Liver (tissue), 3 donors: ENCODE measurements around the gene GPHA2.

Experiments
- CTCF ChIP-seq: fragments of 150-350 bp; IDR thresholded peaks from 2 replicates; pipeline ENCODE4 v1.5.1; 2017; ENCODE audit warnings: improper control_type of control experiment, low read depth, low read length; ENCODE audit not compliant: missing input control
- EGR1 ChIP-seq, 2 donors: IDR thresholded peaks; 2 replicates each; pipeline ENCODE4 v1.6.1; 2016 to 2018; ENCODE audit warnings: antibody characterized with exemption in 2 of 2, low read depth in 2 of 2
- JUND ChIP-seq, 2 donors: IDR thresholded peaks; 2 replicates each; pipeline ENCODE4 v1.6.1; 2016; ENCODE audit warnings: antibody characterized with exemption in 2 of 2
- MAX ChIP-seq: IDR thresholded peaks from 2 replicates; pipeline ENCODE4 v1.6.1; 2016; ENCODE audit warnings: antibody characterized with exemption
- RAD21 ChIP-seq, 2 donors: IDR thresholded peaks; 2 replicates each; pipeline ENCODE4 v1.6.1; 2016; ENCODE audit warnings: antibody characterized with exemption in 2 of 2, mild to moderate bottlenecking in 2 of 2
- REST ChIP-seq: IDR thresholded peaks from 2 replicates; pipeline ENCODE4 v1.6.1; 2016; ENCODE audit warnings: antibody characterized with exemption, mild to moderate bottlenecking
- SP1 ChIP-seq: IDR thresholded peaks from 2 replicates; pipeline ENCODE4 v1.6.1; 2018; ENCODE audit warnings: antibody characterized with exemption, mild to moderate bottlenecking
- YY1 ChIP-seq: IDR thresholded peaks from 2 replicates; pipeline ENCODE4 v1.6.1; 2016; ENCODE audit warnings: antibody characterized with exemption, mild to moderate bottlenecking
- ZBTB33 ChIP-seq: IDR thresholded peaks from 2 replicates; pipeline ENCODE4 v1.6.1; 2016; ENCODE audit warnings: antibody characterized with exemption
- donor health status: healthy.
- donor health status: healthy.

- TF ChIP-seq CTCF: no peak
- no peak for TF ChIP-seq EGR1 (IDR thresholded peaks at IDR 0.05; ENCODE audit: low read depth in 2 of 2)
- no peak for TF ChIP-seq REST
- no peak for TF ChIP-seq ZBTB33
- no peak for TF ChIP-seq RAD21 (IDR thresholded peaks at IDR 0.05)
- no peak for TF ChIP-seq MAX
- no peak for TF ChIP-seq JUND (IDR thresholded peaks at IDR 0.05)
- no peak for TF ChIP-seq YY1
- no peak for TF ChIP-seq SP1
Observed at GRCh38 chr11:64928957-64929356, 6.7 kb downstream of the GPHA2 start.
